Measurements from ENCODE around the gene HSPA14. TPM values are rescaled to one million over a fixed set of nuclear protein-coding genes. Genes with fewer than 3 reads are reported as not detected.
"Not testable (repeated sequence)": the region's sequence is repeated elsewhere in the genome, so short reads cannot be mapped to it uniquely, and the experiment has no call there.

The HSPA14 gene
- total RNA-seq, 1 donor from 2014 or later, result 26.3 TPM

DNA sequence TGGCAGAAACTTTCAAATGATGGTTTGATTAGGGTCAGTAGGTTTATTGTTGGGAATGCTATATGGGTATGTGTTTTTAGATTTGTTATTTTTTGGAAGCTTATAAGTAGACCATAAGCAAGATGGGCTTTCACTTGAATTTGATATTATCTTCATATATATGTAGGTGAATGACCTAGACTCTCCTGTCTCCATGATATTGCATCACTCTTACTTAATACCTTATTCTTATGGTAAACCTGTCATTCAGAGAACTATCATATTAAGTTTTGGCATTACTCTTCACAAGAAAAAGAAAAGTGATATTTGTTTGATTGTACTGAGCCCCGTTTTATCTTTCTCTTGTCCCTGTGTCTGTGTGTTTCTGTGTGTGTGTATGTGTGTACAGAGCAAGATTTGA, 17.3 kb downstream of the HSPA14 start:
- DNase-seq (ENCODE audit: low spot score in 2 of 2), result no peak
- Histone ChIP-seq H3K27me3 (no peaks in the 10 kb centered on the region), H3K4me3 (no peak overlapping the region), H3K4me1 (no peaks in the 10 kb centered on the region), H3K27ac (no peak overlapping the region), H3K36me3 (peaks cover 8 to 9% of the 10 kb centered on the region in 2 donors), H3K9me3 (no peaks in the 10 kb centered on the region)
- intact Hi-C loops (cut with DNase I), result no loop called here
- TF ChIP-seq, protein P1, sequence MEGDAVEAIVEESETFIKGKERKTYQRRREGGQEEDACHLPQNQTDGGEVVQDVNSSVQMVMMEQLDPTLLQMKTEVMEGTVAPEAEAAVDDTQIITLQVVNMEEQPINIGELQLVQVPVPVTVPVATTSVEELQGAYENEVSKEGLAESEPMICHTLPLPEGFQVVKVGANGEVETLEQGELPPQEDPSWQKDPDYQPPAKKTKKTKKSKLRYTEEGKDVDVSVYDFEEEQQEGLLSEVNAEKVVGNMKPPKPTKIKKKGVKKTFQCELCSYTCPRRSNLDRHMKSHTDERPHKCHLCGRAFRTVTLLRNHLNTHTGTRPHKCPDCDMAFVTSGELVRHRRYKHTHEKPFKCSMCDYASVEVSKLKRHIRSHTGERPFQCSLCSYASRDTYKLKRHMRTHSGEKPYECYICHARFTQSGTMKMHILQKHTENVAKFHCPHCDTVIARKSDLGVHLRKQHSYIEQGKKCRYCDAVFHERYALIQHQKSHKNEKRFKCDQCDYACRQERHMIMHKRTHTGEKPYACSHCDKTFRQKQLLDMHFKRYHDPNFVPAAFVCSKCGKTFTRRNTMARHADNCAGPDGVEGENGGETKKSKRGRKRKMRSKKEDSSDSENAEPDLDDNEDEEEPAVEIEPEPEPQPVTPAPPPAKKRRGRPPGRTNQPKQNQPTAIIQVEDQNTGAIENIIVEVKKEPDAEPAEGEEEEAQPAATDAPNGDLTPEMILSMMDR (IDR thresholded peaks at IDR 0.05), result no peak

DNA sequence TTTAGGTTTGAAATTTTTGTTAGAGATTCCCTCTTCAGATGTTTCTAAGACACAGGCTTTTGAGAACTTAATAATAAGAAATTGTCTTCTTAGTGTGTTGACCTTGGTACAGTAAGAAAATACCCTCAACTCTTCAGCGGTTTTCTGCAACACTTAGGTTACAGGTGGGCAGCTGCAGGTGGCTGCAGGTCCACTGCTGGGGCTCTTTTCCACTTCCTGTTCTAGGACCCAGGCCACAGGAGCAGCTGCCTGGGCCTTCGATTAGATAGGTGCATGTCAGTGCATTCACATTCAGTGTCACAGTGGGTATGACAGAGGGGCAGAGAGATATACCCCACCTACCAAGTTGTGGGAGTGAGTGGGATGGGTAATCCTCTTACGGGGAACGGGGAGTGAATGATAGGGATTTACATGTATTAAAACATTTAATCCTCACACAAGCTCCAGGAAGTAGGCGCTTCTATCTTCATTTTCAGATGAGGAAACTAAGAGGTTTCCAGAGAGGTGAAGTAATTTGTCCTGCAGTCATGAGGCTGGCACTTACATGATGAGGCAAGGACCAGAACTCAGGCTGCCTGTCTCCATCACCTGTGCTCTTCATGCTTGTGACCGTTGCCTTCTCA, 20.3 kb downstream of the HSPA14 start:
- H3K4me3 ChIP-seq, result no peak overlapping the region
- no peak for DNase-seq (ENCODE audit: low spot score in 2 of 2)
- H3K36me3 ChIP-seq, result peaks cover 9 to 19% of the 10 kb centered on the region in 2 donors
- H3K9me3 ChIP-seq, result no peaks in the 10 kb centered on the region
- TF ChIP-seq, protein P1 (IDR thresholded peaks at IDR 0.05), result no peak
- no peaks in the 10 kb centered on the region for H3K27me3 ChIP-seq
- no peak overlapping the region for H3K27ac ChIP-seq
- intact Hi-C loops (cut with DNase I), result no loop called here
- H3K4me1 ChIP-seq, result no peaks in the 10 kb centered on the region

DNA sequence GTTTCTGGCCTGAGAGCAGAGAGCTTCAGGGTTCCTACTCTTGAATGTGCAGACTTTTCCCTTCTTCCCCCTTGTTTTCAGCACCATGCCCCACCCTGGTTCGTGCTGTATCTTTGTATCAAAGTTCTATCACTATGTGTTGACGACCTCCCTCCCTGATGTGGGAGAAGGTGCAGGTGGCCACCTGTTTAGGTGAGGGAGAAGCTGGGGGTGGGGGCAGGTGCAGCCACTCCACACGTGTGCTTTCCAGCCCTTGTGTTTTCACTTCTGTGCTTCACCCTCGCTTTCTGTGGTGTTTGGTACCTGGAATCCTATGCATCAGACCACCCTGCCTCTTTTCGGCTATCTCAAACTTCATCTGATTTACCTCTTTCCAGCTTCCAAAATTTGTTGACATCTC, 20.9 kb downstream of the HSPA14 start:
- Histone ChIP-seq H3K27ac (no peak overlapping the region), H3K36me3 (peaks cover 9 to 19% of the 10 kb centered on the region in 2 donors), H3K4me3 (no peak overlapping the region), H3K9me3 (no peaks in the 10 kb centered on the region), H3K4me1 (no peaks in the 10 kb centered on the region), H3K27me3 (no peaks in the 10 kb centered on the region)
- intact Hi-C loops (cut with DNase I), result no loop called here
- TF ChIP-seq, protein P1 (IDR thresholded peaks at IDR 0.05), result no peak
- DNase-seq (ENCODE audit: low spot score in 2 of 2), result no peak

DNA sequence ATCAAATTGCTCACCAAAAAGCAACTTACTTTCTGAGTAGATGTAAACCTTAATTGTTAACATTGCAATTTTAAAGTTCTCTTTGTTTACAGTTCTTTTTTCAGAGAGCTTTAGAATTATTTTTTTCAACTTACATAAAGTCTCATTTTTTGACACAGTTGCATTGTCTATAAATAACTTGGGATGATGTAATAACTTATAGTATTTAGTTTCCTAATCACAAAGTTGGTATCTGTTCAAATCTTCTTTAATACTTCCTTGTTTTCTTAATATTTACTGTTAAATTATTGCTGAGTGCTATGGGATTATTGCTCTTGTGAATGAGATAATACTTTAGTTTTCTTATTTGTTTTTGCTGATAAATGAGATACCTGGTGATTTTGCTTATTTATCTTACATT, 21.7 kb downstream of the HSPA14 start:
- peaks cover 9 to 15% of the 10 kb centered on the region in 2 donors for H3K36me3 ChIP-seq
- DNase-seq (ENCODE audit: low spot score in 2 of 2), result no peak
- H3K4me3 ChIP-seq, result no peak overlapping the region
- no peaks in the 10 kb centered on the region for H3K27me3 ChIP-seq
- no peaks in the 10 kb centered on the region for H3K9me3 ChIP-seq
- TF ChIP-seq, protein P1 (IDR thresholded peaks at IDR 0.05), result no peak
- intact Hi-C loops (cut with DNase I), result no loop called here
- H3K27ac ChIP-seq, result no peak overlapping the region
- H3K4me1 ChIP-seq, result no peaks in the 10 kb centered on the region

DNA sequence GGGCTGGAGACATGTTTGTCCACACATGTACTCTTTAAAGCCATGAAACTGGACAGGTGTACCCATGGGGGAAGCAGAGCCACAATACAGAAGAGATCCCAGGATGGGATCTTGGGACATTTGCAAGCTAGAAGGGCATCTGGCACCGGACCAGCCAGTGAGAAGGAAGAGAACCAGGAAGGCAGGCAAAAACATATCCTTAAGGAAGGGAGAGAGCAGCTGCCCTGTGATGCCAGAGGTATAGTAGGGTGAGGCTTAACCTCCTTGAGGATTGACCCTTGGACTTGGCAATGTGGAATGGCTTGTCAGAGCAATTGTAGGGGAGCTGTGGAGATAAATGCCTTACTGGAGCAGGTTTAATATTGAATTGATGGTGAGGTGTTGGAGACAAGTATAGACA, 22.7 kb downstream of the HSPA14 start:
- Histone ChIP-seq H3K27me3 (no peaks in the 10 kb centered on the region), H3K4me1 (no peaks in the 10 kb centered on the region), H3K36me3 (peaks cover 9 to 11% of the 10 kb centered on the region in 2 donors), H3K4me3 (no peak overlapping the region), H3K27ac (no peak overlapping the region), H3K9me3 (no peaks in the 10 kb centered on the region)
- DNase-seq (ENCODE audit: low spot score in 2 of 2), result no peak
- intact Hi-C loops (cut with DNase I), result no loop called here
- TF ChIP-seq, protein P1 (IDR thresholded peaks at IDR 0.05), result no peak

DNA sequence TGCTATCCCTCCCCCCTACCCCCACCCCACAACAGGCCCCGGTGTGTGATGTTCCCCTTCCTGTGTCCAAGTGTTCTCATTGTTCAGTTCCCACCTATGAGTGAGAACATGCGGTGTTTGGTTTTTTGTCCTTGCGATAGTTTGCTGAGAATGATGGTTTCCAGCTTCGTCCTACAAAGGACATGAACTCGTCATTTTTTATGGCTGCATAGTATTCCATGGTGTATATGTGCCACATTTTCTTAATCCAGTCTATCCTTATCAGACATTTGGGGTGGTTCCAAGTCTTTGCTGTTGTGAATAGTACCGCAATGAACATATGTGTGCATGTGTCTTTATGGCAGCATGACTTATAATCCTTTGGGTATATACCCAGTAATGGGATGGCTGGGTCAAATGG, 26.4 kb downstream of the HSPA14 start:
- H3K4me1 ChIP-seq; H3K9me3 ChIP-seq; H3K4me3 ChIP-seq; DNase-seq (ENCODE audit: low spot score in 2 of 2); H3K27ac ChIP-seq; H3K27me3 ChIP-seq; intact Hi-C loops (cut with DNase I): not testable (repeated sequence)
- H3K36me3 ChIP-seq, result peaks cover 11 to 37% of the 10 kb centered on the region in 2 donors

DNA sequence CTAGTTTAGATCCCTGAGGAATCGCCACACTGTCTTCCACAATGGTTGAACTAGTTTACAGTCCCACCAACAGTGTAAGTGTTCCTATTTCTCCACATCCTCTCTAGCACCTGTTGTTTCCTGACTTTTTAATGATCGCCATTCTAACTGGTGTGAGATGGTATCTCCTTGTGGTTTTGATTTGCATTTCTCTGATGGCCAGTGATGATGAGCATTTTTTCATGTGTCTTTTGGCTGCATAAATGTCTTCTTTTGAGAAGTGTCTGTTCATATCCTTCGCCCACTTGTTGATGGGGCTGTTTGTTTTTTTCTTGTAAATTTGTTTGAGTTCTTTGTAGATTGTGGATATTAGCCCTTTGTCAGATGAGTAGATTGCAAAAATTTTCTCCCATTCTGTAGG, 26.8 kb downstream of the HSPA14 start:
- H3K4me1 ChIP-seq; H3K9me3 ChIP-seq; H3K27me3 ChIP-seq; DNase-seq (ENCODE audit: low spot score in 2 of 2); H3K4me3 ChIP-seq; H3K27ac ChIP-seq; intact Hi-C loops (cut with DNase I): not testable (repeated sequence)
- H3K36me3 ChIP-seq, result peaks cover 16 to 39% of the 10 kb centered on the region in 2 donors

Measured in ascending aorta (tissue), 2 donors.